Hepatocyte (in vitro differentiated cells): ENCODE results near the gene LXN.

Source experiments
- CTCF ChIP-seq: fragments of 200-600 bp; sonication (generic); IDR thresholded peaks from 2 replicates; pipeline ENCODE4 v1.5.1; 2016; ENCODE audit warnings: antibody characterized with exemption, mild to moderate bottlenecking; ENCODE audit not compliant: poor library complexity
- EZH2 ChIP-seq: fragments of 200-600 bp; sonication (generic); IDR thresholded peaks from 2 replicates; pipeline ENCODE4 v1.6.1; 2016; ENCODE audit warnings: antibody characterized with exemption, mild to moderate bottlenecking, borderline replicate concordance

GRCh38 chr3:158712443-158712842 is 40.0 kb upstream of the LXN start:
- no peak for TF ChIP-seq EZH2
- no peak for TF ChIP-seq CTCF
